Activated CD8-positive, alpha-beta T cell treated with anti-CD3 and anti-CD28 coated beads for 36 hours (primary cell): ENCODE data around the gene RRM2. TPM values are rescaled to one million over a fixed set of nuclear protein-coding genes. Genes with fewer than 3 reads are reported as not detected.
A peak's percentile ranks its signal among the peaks of the same experiment; 100 is the strongest.

Experiments used
- ATAC-seq: fragments of 200-7000 bp; cut with Tn5 transposase; one replicate; pipeline ENCODE4 v1.10.0; 2021; ENCODE audit warnings: mild to moderate bottlenecking, moderate library complexity
- CTCF ChIA-PET: fragments of 350-600 bp; sonication (Branson Sonifier 250); formaldehyde crosslinking; loops from one replicate; lab custom pipeline; 2021; ENCODE audit warnings: antibody characterized with exemption; lab: Charles Lee
- POLR2A ChIA-PET: fragments of 350-600 bp; sonication (Branson Sonifier 250); formaldehyde crosslinking; loops from one replicate; lab custom pipeline; 2021; ENCODE audit warnings: antibody characterized with exemption; lab: Charles Lee
- DNase-seq: peaks from one replicate; pipeline ENCODE4 v3.0.0-alpha.2; 2020
- H3K27ac Mint-ChIP-seq: one replicate; pipeline ENCODE4 v1.8.0; 2021; ENCODE audit warnings: mild to moderate bottlenecking, mixed read lengths
- H3K27me3 Mint-ChIP-seq: one replicate; pipeline ENCODE4 v1.8.0; 2021; ENCODE audit warnings: mixed read lengths
- H3K36me3 Mint-ChIP-seq: one replicate; pipeline ENCODE4 v1.8.0; 2021; ENCODE audit warnings: low read depth, mixed read lengths
- H3K4me1 Mint-ChIP-seq: one replicate; pipeline ENCODE4 v1.8.0; 2021; ENCODE audit warnings: low read depth, mixed read lengths
- H3K4me3 Mint-ChIP-seq: one replicate; pipeline ENCODE4 v1.8.0; 2021; ENCODE audit warnings: mild to moderate bottlenecking, moderate library complexity, mixed read lengths
- H3K9me3 Mint-ChIP-seq: one replicate; pipeline ENCODE4 v1.8.0; 2021; ENCODE audit warnings: mixed read lengths
- intact Hi-C: fragments of 100-400 bp; cut with micrococcal nuclease; formaldehyde crosslinking; loops from one replicate; pipeline ENCODE4 v1.10.0; 2022
- total RNA-seq, 2 experiments: library from RNA; stranded (reverse); gene quantifications; one replicate each; pipeline ENCODE4 v1.2.3, GENCODE V29; 2021
- TF ChIP-seq, protein P1 (sequence below): fragments of 200-600 bp; IDR thresholded peaks from one replicate; pipeline ENCODE4 v1.8.0; 2022; ENCODE audit warnings: antibody characterized with exemption, mild to moderate bottlenecking

Gene RRM2
- total RNA-seq, 2 experiments from 2014 or later: 368 to 396 TPM

GRCh38 chr2:10140841-10141610 lies 18.5 kb downstream of the RRM2 start:
- TF ChIP-seq, protein P1, sequence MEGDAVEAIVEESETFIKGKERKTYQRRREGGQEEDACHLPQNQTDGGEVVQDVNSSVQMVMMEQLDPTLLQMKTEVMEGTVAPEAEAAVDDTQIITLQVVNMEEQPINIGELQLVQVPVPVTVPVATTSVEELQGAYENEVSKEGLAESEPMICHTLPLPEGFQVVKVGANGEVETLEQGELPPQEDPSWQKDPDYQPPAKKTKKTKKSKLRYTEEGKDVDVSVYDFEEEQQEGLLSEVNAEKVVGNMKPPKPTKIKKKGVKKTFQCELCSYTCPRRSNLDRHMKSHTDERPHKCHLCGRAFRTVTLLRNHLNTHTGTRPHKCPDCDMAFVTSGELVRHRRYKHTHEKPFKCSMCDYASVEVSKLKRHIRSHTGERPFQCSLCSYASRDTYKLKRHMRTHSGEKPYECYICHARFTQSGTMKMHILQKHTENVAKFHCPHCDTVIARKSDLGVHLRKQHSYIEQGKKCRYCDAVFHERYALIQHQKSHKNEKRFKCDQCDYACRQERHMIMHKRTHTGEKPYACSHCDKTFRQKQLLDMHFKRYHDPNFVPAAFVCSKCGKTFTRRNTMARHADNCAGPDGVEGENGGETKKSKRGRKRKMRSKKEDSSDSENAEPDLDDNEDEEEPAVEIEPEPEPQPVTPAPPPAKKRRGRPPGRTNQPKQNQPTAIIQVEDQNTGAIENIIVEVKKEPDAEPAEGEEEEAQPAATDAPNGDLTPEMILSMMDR: no peak
- CTCF ChIA-PET: interaction anchor here (0.6 to 5.3 kb wide), 10 partner anchors 17 to 294 kb away, joined by 3 to 45 read pairs (median 3); no protein-coding TSS in a partner anchor
- POLR2A ChIA-PET: interaction anchor here (1.3 to 5.1 kb wide), 8 partner anchors 9 to 306 kb away, joined by 3 to 67 read pairs (median 6); partner anchors contain the start of gene RRM2
- H3K27ac Mint-ChIP-seq: peak overlapping the region; percentile 49
- H3K9me3 Mint-ChIP-seq: no peaks in the 10 kb centered on the region
- no peak overlapping the region for H3K4me3 Mint-ChIP-seq
- H3K27me3 Mint-ChIP-seq: no peaks in the 10 kb centered on the region
- peaks cover 38% of the 10 kb centered on the region for H3K36me3 Mint-ChIP-seq
- ATAC-seq (no peak), DNase-seq (no peak)
- H3K4me1 Mint-ChIP-seq: peaks cover 22% of the 10 kb centered on the region
- intact Hi-C loops: loop anchor here (5.0 kb wide), 1 partner anchor 291 kb away; no protein-coding TSS in a partner anchor

GRCh38 chr2:10141736-10142639 lies 19.4 kb downstream of the RRM2 start:
- ChIA-PET CTCF (interaction anchor here (0.6 to 5.3 kb wide), 11 partner anchors 18 to 293 kb away, joined by 3 to 45 read pairs (median 3); no protein-coding TSS in a partner anchor), POLR2A (interaction anchor here (0.9 to 5.1 kb wide), 6 partner anchors 10 to 298 kb away, joined by 3 to 67 read pairs (median 4); partner anchors contain the start of gene RRM2)
- DNase-seq: peak; percentile 45
- no peak overlapping the region for H3K27ac Mint-ChIP-seq
- H3K9me3 Mint-ChIP-seq: no peaks in the 10 kb centered on the region
- ATAC-seq: peak; percentile 52
- H3K36me3 Mint-ChIP-seq: peaks cover 38% of the 10 kb centered on the region
- no peak overlapping the region for H3K4me3 Mint-ChIP-seq
- no peaks in the 10 kb centered on the region for H3K27me3 Mint-ChIP-seq
- peaks cover 22% of the 10 kb centered on the region for H3K4me1 Mint-ChIP-seq
- TF ChIP-seq, protein P1: peak; percentile 38
- intact Hi-C loops: loop anchor here (5.0 kb wide), 1 partner anchor 290 kb away; no protein-coding TSS in a partner anchor

- POLR2A ChIA-PET: interaction anchor here (0.6 to 5.1 kb wide), 7 partner anchors 11 to 297 kb away, joined by 3 to 67 read pairs (median 3); partner anchors contain the start of gene RRM2
Observed at GRCh38 chr2:10142640-10142965, 20.1 kb downstream of the RRM2 start.

DNA sequence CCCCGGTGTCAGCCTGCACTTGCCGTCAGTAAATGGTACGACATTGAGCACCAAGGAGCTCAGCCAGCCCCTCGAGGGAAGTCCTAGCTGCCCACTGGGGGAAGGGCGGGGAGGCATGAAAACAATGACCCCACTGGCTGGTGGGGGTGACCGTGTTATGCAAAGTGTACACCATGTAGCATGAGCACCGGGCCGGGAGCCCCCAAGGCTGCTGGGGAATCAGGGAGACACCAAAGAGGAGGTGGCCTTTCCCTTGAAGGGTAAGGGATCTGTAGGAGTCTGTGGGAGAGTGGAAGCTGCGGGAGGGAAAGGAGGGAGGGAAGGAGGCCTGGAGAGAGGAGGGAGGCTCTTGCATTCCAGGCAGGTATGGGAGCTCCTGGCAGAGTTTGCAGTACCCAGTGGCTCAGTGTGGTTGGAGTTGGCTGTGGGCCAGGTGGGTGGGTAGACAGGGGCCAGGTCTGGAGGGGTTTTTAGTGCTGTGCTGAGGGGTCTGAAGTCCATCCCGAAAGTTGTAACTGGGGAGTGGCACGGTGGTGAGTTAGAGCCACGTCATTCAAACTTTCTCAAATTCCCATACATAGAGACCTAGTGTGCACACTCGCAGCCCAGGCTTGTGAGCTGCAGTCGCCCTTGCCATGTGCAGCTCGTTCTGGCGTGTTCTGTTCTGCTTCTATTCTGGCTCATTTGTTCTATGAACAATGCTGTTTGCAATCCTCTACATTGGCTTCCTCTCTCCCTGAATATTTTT lies 22.4 kb downstream of the RRM2 start:
- ChIA-PET POLR2A (interaction anchor here (0.8 to 2.3 kb wide), 4 partner anchors 9 to 19 kb away, joined by 3 to 10 read pairs (median 4); no protein-coding TSS in a partner anchor), CTCF (no interaction called here)
- DNase-seq (no peak), ATAC-seq (no peak)
- Mint-ChIP-seq H3K4me1 (peaks cover 22% of the 10 kb centered on the region), H3K27me3 (no peaks in the 10 kb centered on the region), H3K4me3 (no peak overlapping the region), H3K27ac (no peak overlapping the region), H3K36me3 (peaks cover 51% of the 10 kb centered on the region), H3K9me3 (no peaks in the 10 kb centered on the region)
- intact Hi-C loops: loop anchor here (5.0 kb wide), 1 partner anchor 287 kb away; no protein-coding TSS in a partner anchor
- TF ChIP-seq, protein P1: no peak

More at GRCh38 chr2:10142640-10142965, 20.1 kb downstream of the RRM2 start:
- CTCF ChIA-PET: interaction anchor here (1.1 to 5.3 kb wide), 4 partner anchors 70 to 293 kb away, joined by 3 to 45 read pairs (median 5); no protein-coding TSS in a partner anchor
- intact Hi-C loops: loop anchor here (5.0 kb wide), 1 partner anchor 290 kb away; no protein-coding TSS in a partner anchor
- H3K36me3 Mint-ChIP-seq: peaks cover 39% of the 10 kb centered on the region
- no peaks in the 10 kb centered on the region for H3K9me3 Mint-ChIP-seq
- peaks cover 22% of the 10 kb centered on the region for H3K4me1 Mint-ChIP-seq
- no peak for ATAC-seq
- H3K4me3 Mint-ChIP-seq: no peak overlapping the region
- no peak overlapping the region for H3K27ac Mint-ChIP-seq
- TF ChIP-seq, protein P1: no peak
- H3K27me3 Mint-ChIP-seq: no peaks in the 10 kb centered on the region
- DNase-seq: no peak
